Measurements from ENCODE around the gene CCND2. TPM values are rescaled to one million over a fixed set of nuclear protein-coding genes. Genes with fewer than 3 reads are reported as not detected.

Gene CCND2
- total and polyA plus RNA-seq, 2 of the 4 experiments (the other 2 are of a cell fraction): 1.1 to 2.3 TPM

- Histone ChIP-seq H2BK5ac (ENCODE audit: low read depth, low read length, poor library complexity, severe bottlenecking) (no peak overlapping the region), H3K36me3 (ENCODE audit: control insufficient read depth, insufficient read depth, low read length) (no peaks in the 10 kb centered on the region; the same call in 1 of the 2 replicates), H3K27ac (ENCODE audit: insufficient read depth, low read length) (no peak overlapping the region), H3K23ac (ENCODE audit: low read depth, low read length) (no peak overlapping the region), H3K18ac (ENCODE audit: low read depth, low read length) (no peak overlapping the region), H3K27me3 (ENCODE audit: control insufficient read depth, insufficient read depth, low read length) (peaks cover 83% of the 10 kb centered on the region), H3K4ac (ENCODE audit: low read depth, low read length) (no peak overlapping the region), H2BK20ac (ENCODE audit: low read depth, low read length) (no peak overlapping the region), H2BK15ac (ENCODE audit: low read depth, low read length) (no peak overlapping the region), H4K8ac (ENCODE audit: low read depth in 2 of 2, low read length in 2 of 2) (no peak overlapping the region), H3K14ac (replicated peaks; ENCODE audit: low read depth, low read length) (no peak overlapping the region), H3K56ac (ENCODE audit: extremely low read depth, insufficient read depth, low read length) (no peak overlapping the region), H3K79me1 (ENCODE audit: low read depth in 1 of 2, low read length in 2 of 2) (no peaks in the 10 kb centered on the region), H4K20me1 (ENCODE audit: insufficient read depth, low read length) (no peaks in the 10 kb centered on the region), H2AK5ac (ENCODE audit: low read depth, low read length) (0 out of 2 replicates have a peak overlapping the region, but pooled peaks have one; percentile 14), H3K4me1 (ENCODE audit: control insufficient read depth, insufficient read depth, low read length) (peaks cover 3% of the 10 kb centered on the region; the same call in 1 of the 2 replicates), H2BK120ac (ENCODE audit: low read depth, low read length) (no peak overlapping the region), H4K91ac (ENCODE audit: insufficient read depth, low read depth, low read length) (no peak overlapping the region), H4K5ac (ENCODE audit: low read depth, low read length) (no peak overlapping the region), H3K4me3 (ENCODE audit: insufficient read depth, low read depth, low read length) (no peak overlapping the region), H3K4me2 (ENCODE audit: low read depth, low read length) (peak overlapping the region; percentile 23; the same call in 1 of the 2 replicates), H2AFZ (replicated peaks; ENCODE audit: low read length, poor library complexity) (peak overlapping the region; percentile 52), H3K9me1 (ENCODE audit: insufficient read depth, low read length) (no peaks in the 10 kb centered on the region), H2AK9ac (replicated peaks; ENCODE audit: low read depth, low read length, poor library complexity) (no peak overlapping the region), H3K9me3 (ENCODE audit: control insufficient read depth, insufficient read depth, low read length) (peaks cover 4% of the 10 kb centered on the region), H3K9ac (ENCODE audit: low read depth, low read length) (no peak overlapping the region)
- in situ Hi-C loops (cut with MboI; ENCODE audit: low sequenced_read_pairs) (no loop called here), intact Hi-C loops (cut with micrococcal nuclease) (no loop called here), dilution Hi-C loops (cut with HindIII; ENCODE audit: low sequenced_read_pairs, unreplicated experiment) (no loop called here)
- 3% methylated on average over 7 of the region's 62 CpGs; no CpG with 5 or more reads in 1 of the 2 experiments for whole genome bisulfite sequencing, 2 experiments (ENCODE audit: extremely low coverage in 2 of 2, insufficient read length in 1 of 2)
- TF ChIP-seq BHLHE40 (IDR thresholded peaks at IDR 0.05; ENCODE audit: low read depth, low read length) (peak; percentile 38; the same call in 1 of the 2 replicates), RCOR1 (IDR thresholded peaks at IDR 0.05; ENCODE audit: insufficient replicate concordance, low read length) (no peak), RAD21 (IDR thresholded peaks at IDR 0.05; ENCODE audit: low read length) (no peak)
- ATAC-seq (ENCODE audit: low read depth) (no peak), DNase-seq (no peak)
- CTCF ChIA-PET: interaction anchor here (0.6 kb wide), 1 partner anchor 171 kb away, joined by 6 read pairs; no protein-coding TSS in a partner anchor
- BruUV-seq (replicated peaks): no TSS peak
- POLR2A ChIA-PET (ENCODE audit: unreplicated experiment): no interaction called here
Measured at GRCh38 chr12:4272424-4273272, 914 bp upstream of the CCND2 start.

Measured in IMR-90 (cell line).